Measurements from ENCODE around the gene MUC21. TPM values are rescaled to one million over a fixed set of nuclear protein-coding genes. Genes with fewer than 3 reads are reported as not detected.

Gene MUC21
- total and polyA plus RNA-seq, 9 of the 15 experiments (the other 6 are each of a cell fraction or from before 2014, with no cell fraction given): not detected

DNA sequence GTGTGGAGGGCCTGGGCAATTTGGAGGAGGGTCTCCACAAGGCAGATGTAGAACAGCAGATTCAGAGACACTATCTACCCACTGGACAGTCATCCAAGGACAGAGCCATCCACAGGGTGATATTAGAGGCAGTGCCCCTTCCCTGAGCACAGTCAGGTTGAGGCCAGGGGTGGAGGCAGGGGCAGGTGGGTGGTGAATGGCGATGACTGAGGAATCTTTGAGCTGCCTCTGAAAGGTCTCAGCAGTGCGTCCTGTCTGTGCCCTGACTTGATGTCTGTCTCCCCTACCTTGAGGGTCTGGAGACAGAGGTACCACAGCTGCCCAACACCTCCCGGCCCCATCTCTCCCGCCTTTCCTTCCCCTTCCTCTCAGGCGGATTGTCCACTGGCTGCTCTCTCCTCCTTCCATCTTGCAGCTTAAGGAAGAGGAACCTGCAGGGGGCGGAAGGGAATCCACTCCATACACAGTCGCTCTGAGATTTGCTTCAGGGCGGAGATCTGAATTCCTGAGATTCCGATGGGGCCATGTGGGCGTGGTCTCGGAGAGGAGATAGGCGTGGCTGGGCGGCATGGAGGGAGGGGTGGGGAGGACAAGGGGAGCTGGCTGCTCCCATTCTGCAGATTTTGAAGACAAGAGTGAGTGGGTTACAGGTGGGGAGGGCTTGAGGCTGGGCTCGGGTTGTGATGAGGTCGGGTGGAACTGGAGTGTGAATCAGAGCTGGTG lies 41.0 kb upstream of the MUC21 start (continued):
- TF ChIP-seq, protein P1, sequence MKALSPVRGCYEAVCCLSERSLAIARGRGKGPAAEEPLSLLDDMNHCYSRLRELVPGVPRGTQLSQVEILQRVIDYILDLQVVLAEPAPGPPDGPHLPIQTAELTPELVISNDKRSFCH (CRISPR knock-in tag; IDR thresholded peaks at IDR 0.05): no peak
- TF ChIP-seq, protein P1 (tag; IDR thresholded peaks at IDR 0.05): peak; percentile 39; the same call in 1 of the 2 replicates
- TF ChIP-seq, protein P2, sequence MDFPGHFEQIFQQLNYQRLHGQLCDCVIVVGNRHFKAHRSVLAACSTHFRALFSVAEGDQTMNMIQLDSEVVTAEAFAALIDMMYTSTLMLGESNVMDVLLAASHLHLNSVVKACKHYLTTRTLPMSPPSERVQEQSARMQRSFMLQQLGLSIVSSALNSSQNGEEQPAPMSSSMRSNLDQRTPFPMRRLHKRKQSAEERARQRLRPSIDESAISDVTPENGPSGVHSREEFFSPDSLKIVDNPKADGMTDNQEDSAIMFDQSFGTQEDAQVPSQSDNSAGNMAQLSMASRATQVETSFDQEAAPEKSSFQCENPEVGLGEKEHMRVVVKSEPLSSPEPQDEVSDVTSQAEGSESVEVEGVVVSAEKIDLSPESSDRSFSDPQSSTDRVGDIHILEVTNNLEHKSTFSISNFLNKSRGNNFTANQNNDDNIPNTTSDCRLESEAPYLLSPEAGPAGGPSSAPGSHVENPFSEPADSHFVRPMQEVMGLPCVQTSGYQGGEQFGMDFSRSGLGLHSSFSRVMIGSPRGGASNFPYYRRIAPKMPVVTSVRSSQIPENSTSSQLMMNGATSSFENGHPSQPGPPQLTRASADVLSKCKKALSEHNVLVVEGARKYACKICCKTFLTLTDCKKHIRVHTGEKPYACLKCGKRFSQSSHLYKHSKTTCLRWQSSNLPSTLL (IDR thresholded peaks at IDR 0.05): no peak
- TF ChIP-seq, protein P3, sequence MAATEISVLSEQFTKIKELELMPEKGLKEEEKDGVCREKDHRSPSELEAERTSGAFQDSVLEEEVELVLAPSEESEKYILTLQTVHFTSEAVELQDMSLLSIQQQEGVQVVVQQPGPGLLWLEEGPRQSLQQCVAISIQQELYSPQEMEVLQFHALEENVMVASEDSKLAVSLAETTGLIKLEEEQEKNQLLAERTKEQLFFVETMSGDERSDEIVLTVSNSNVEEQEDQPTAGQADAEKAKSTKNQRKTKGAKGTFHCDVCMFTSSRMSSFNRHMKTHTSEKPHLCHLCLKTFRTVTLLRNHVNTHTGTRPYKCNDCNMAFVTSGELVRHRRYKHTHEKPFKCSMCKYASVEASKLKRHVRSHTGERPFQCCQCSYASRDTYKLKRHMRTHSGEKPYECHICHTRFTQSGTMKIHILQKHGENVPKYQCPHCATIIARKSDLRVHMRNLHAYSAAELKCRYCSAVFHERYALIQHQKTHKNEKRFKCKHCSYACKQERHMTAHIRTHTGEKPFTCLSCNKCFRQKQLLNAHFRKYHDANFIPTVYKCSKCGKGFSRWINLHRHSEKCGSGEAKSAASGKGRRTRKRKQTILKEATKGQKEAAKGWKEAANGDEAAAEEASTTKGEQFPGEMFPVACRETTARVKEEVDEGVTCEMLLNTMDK (IDR thresholded peaks at IDR 0.05; ENCODE audit: borderline replicate concordance, insufficient read depth, low read depth, low read length, poor library complexity, severe bottlenecking): peak; percentile 57
- peak; percentile 17; the same call in 1 of the 2 replicates for TF ChIP-seq KLF1 (tag; IDR thresholded peaks at IDR 0.05)
- 0 out of 2 replicates have a peak, but pooled peaks have one; percentile 20 for TF ChIP-seq ETV5 (CRISPR knock-in tag; IDR thresholded peaks at IDR 0.05; ENCODE audit: low read depth)
- TF ChIP-seq, protein P4, sequence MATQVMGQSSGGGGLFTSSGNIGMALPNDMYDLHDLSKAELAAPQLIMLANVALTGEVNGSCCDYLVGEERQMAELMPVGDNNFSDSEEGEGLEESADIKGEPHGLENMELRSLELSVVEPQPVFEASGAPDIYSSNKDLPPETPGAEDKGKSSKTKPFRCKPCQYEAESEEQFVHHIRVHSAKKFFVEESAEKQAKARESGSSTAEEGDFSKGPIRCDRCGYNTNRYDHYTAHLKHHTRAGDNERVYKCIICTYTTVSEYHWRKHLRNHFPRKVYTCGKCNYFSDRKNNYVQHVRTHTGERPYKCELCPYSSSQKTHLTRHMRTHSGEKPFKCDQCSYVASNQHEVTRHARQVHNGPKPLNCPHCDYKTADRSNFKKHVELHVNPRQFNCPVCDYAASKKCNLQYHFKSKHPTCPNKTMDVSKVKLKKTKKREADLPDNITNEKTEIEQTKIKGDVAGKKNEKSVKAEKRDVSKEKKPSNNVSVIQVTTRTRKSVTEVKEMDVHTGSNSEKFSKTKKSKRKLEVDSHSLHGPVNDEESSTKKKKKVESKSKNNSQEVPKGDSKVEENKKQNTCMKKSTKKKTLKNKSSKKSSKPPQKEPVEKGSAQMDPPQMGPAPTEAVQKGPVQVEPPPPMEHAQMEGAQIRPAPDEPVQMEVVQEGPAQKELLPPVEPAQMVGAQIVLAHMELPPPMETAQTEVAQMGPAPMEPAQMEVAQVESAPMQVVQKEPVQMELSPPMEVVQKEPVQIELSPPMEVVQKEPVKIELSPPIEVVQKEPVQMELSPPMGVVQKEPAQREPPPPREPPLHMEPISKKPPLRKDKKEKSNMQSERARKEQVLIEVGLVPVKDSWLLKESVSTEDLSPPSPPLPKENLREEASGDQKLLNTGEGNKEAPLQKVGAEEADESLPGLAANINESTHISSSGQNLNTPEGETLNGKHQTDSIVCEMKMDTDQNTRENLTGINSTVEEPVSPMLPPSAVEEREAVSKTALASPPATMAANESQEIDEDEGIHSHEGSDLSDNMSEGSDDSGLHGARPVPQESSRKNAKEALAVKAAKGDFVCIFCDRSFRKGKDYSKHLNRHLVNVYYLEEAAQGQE (IDR thresholded peaks at IDR 0.05; ENCODE audit: borderline replicate concordance): peak; percentile 51; the same call in 1 of the 2 replicates
- TF ChIP-seq, protein P4 (CRISPR knock-in tag; IDR thresholded peaks at IDR 0.05; ENCODE audit: low read depth): no peak
- TF ChIP-seq KLF10 (CRISPR knock-in tag; IDR thresholded peaks at IDR 0.05): no peak
- TF ChIP-seq ZFP30 (CRISPR knock-in tag; IDR thresholded peaks at IDR 0.05; ENCODE audit: borderline replicate concordance): no peak
- peak; percentile 31; the same call in 1 of the 2 replicates for TF ChIP-seq BCOR (IDR thresholded peaks at IDR 0.05)
- no peak for TF ChIP-seq SRSF7 (optimal IDR thresholded peaks at IDR 0.05; ENCODE audit: low read depth, low read length)
- TF ChIP-seq ZKSCAN1 (IDR thresholded peaks at IDR 0.05; ENCODE audit: low read depth, low read length): no peak
